ENCODE results near the gene SUFU.
A peak's percentile ranks its signal among the peaks of the same experiment; 100 is the strongest.

The SUFU gene

GRCh38 chr10:102553771-102554170 is 50.0 kb downstream of the SUFU start:
- DNase-seq: no peak

DNA sequence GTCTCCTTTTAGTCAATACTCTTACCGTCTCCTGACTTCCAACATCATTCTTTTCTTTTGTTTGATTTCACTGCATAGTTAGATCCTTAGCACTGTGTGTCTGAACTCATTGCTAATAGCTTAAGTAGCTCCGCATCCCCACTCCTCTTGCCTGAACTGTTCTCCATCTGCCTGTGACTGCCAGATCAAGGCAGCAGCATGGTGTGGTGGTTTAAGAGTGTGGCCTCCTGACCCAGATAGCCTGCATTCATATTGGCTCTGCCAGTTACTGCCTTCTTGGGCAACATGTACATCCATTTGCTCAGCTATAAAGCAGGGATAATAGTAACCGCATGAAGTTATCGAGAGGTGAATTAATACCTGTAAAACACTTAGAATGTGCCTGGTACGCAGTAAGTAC is 50.8 kb downstream of the SUFU start:
- no peak for DNase-seq

- no peak for DNase-seq
These were observed 52.1 kb downstream of the SUFU start for GRCh38 chr10:102555781-102556328.

GRCh38 chr10:102557569-102557968 is 53.8 kb downstream of the SUFU start:
- no peak for DNase-seq

DNA sequence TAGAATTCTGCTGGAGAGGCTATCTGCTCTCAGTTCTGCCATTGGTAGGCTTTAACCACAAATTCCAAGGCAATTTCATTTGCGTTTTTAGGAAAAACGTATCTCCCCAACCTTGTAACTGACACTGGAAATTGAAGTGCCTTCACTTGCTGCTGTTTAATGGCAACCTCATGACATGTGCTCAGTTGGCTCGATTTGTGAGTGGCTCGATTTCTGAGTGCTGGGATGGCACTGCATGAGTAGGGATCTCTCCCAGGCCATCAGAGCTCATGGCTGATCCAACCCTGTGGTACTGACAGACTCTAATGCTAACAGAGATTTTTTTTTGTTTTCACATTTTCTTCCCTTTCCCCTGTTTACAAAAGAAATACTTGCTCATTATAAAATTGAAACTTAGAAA is 56.0 kb downstream of the SUFU start:
- DNase-seq: no peak

- no peak for DNase-seq
These were observed 60.5 kb downstream of the SUFU start for GRCh38 chr10:102564209-102564834.

GRCh38 chr10:102565793-102566192 is 62.0 kb downstream of the SUFU start:
- no peak for DNase-seq

DNA sequence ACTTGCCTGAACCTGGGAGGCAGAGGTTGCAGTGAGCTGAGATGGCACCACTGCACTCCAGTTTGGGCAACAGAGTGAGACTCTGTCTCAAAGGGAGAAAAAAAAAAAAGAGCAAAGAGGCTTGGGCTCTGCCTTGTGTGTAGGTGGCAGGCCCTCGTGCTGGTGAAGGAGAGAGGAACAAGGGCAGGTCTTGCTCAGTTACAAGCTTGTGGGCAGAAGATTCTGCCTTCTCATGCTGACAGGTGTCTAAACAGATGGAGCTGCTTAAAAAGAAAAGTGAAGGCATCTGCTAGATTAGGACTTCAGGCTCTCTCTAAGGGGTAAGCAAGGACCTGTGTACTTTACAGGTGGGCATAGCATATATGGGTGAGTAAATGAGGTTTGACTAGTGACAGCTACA is 75.0 kb downstream of the SUFU start:
- no peak for DNase-seq

DNA sequence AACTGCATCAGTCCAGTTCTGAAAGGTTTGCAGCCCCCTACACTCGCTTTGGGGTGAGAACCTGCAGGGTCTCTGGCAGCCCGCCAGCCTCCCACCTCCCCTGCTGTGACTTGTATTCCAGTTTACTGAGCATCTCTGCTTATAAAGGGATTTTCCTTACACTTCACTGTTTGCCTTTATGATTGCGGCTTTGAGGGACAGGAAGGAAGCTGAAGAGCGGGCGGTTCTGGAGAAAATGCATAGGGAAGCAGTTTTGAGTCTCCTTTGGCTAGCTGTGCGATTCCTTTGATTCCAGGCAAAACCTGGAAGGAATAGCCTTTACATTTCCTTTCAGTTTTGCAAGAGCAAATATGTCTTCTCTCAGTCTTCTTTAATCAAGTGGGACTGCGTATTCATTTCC is 75.6 kb downstream of the SUFU start:
- no peak for DNase-seq

GRCh38 chr10:102580230-102580629 is 76.5 kb downstream of the SUFU start:
- no peak for DNase-seq

GRCh38 chr10:102581401-102581800 is 77.6 kb downstream of the SUFU start:
- no peak for DNase-seq

DNA sequence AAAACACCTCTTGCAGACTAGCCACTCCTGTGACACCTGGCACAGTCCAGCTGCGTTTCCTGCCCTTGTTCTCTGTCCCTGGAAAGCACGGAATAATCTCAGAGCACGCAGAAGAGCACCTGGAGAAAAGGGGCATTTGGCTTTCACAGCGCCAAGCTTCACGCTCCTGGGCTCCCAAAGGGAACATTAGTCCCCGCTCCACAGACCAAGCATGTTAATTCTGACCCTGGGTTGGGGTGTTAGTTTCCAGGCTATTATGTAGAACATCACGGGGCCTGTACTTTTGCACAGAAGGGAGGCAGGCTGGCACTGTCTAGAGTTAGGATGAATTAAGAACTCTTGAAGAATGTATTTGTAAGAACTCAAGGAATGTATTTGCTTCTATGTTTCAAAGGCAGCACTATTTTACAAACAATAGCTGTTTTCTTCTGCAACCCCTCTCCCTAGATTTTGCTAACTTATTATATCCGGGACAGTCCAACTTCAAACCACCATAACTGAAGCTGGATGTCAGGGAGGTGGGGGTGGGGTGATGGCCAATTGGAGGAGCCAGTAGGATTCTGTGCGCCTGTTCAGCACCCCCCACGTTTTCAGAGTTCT is 78.3 kb downstream of the SUFU start:
- no peak for DNase-seq

DNA sequence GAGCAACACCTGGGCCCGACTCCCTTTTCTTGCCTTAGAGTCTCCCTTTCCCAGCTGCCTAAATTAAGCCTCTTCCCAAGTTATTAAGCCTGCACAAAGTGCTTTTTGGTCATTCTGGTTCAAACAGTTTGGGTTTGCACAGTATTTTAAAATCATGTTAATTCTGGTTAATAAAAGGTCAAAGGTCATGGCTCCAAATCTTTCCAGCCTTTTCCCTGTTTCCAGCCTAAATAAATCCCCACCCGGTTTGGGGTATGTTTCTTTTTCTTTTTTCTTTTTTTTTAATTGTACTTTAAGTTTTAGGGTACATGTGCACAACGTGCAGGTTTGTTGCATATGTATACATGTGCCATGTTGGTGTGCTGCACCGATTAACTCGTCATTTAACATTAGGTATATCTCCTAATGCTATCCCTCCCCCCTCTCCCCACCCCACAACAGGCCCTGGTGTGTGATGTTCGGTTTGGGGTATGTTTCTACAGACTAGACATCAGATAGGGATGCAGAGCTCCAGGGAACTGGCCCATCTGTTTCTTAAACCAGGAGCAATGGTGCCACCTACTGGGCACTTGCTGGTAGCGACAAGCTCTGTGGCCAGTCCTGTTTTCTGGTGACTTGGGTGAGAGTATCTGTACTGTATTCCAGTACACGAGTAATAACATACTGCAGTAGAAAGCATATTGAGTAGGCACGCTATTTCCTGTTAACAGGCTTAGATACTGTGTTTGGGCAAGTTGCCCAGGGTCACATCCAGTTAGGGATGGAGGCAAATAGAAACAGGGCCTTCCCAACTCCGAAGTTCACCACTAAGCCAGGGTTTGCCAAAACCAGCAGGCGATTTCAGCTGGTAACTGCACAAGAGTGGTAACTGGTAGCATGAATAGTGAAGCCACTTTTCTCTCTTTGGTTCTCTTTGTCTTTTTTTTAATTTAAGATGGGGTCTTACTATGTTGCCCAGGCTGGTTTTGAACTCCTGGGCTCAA is 80.0 kb downstream of the SUFU start:
- DNase-seq: peak; percentile 85

GRCh38 chr10:102585026-102585425 is 81.3 kb downstream of the SUFU start:
- no peak for DNase-seq

GRCh38 chr10:102586858-102587257 is 83.1 kb downstream of the SUFU start:
- DNase-seq: no peak

- DNase-seq: no peak
These were observed 85.1 kb downstream of the SUFU start for GRCh38 chr10:102588875-102589274.

GRCh38 chr10:102593074-102593803 is 89.5 kb downstream of the SUFU start:
- DNase-seq: no peak

DNA sequence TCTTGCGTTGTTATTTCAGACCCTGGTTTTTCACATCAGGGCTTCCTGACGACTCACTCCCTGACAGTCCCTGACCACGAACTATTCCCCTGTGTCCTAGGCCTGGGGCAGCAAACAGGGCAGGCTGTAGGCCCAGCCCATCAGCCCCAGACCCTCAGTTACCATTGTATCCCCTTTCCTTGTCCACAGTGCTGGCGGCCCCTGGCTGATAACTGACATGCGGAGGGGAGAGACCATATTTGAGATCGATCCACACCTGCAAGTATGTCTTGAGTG is 90.0 kb downstream of the SUFU start:
- DNase-seq: no peak

DNA sequence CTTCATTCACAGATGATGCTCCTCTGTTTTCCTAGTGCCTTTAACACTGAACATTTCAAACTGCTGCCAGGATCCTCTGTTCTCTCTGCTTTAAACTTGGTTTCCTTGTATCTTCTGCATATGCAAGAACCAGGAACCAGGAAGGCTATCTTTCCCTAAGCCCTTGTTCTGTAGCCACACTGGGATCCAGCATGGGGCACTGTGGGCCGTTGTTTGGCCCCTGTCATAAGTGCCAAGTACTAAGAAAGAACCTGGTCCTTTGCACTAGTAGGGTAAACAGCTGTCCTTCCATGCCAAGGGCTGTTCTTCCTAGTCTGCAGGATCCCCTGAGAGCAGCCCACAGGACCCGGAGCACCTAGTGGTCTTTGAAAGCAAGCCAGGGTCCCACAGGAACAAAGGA is 91.5 kb downstream of the SUFU start:
- no peak for DNase-seq

GRCh38 chr10:102595897-102596296 is 92.1 kb downstream of the SUFU start:
- DNase-seq: no peak

DNA sequence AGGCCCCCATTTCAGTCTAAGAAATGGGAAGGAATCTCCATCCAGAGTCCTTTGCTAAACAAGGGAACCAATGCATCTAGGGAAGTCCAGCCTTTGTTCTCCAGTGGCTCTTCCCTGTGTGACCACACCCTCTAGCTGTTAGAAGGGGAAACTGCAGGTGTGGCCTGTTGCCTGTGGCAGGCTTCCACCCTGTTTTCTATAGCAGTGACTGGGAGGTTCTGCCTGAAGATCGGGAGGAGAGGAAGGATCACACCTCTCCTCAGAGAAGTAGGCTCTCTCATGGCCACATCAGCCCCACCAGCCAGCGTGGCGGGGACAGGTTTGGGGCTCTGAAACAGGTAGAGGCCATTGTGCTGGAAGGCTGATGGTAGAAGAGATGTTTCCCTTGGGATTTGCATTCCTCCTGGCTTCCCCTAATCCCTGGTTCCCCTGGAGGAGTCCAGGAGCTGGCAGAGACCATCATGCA is 92.8 kb downstream of the SUFU start:
- DNase-seq: no peak

GRCh38 chr10:102597131-102597991 is 93.6 kb downstream of the SUFU start:
- DNase-seq: peak; percentile 49

Measured in left hindlimb (tissue), 1 donor.